ENCODE results near the gene ARHGEF19. TPM values are rescaled to one million over a fixed set of nuclear protein-coding genes. Genes with fewer than 3 reads are reported as not detected.
A peak's percentile ranks its signal among the peaks of the same experiment; 100 is the strongest.

The ARHGEF19 gene
- total RNA-seq, 1 experiment from 2014 or later = 21.6 TPM

DNA sequence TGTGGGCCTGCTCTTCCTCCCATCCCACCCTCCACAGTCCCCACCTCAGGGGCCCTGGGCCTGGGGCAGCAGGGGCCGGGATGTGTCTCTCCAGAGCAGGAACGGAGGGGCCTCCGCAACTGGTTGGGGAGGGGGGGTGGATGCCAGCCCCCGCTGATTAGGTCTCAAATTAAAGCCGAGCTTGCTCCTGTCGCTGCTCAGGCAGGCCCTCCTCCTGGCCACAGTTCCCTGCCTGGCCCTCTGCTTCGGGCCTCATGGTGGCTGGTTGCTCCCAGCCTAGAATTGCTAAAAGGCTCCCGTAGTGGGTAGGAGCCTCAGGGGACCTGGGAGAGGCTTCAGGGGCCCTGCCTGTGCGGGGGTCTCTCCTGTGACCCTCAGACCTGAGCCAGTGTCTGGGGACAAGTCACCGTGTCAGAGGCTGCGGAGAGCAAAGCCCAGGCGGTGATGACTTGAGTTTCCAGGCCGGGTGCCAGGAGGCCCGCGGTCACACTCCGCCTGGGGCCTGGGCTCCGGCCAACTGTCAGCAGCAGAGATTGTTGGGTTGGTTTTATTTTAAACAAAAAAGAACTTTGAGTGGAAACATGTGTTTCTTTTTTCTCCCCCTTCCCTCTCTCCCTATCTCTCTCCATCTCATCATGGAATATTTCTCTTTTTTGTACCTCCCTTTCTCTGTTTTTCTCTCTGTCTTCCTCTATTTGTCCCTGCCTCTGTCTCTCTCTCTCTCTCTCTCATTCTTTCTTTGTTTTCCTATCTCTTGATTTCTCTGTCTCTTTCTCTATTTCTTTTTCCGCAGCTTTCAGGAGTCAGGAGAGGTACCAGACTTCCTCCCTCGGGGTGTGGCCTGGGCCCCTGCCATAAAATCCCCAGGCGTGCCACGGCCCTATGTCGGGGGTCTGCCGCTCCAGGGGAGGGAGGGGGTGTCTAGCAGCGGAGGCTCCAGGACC, 36.6 kb downstream of the ARHGEF19 start:
- Histone ChIP-seq H3K9me3 (ENCODE audit: control insufficient read depth, insufficient read depth, low read depth, low read length) (no peaks in the 10 kb centered on the region), H3K36me3 (ENCODE audit: control insufficient read depth, insufficient read depth, low read length) (no peaks in the 10 kb centered on the region), H3K4me3 (ENCODE audit: low read depth in 2 of 2, low read length in 2 of 2) (no peak overlapping the region; a peak in 1 of 4 replicates), H3K27me3 (ENCODE audit: control insufficient read depth, insufficient read depth, low read length) (no peaks in the 10 kb centered on the region), H3K27ac (ENCODE audit: low read length) (peak overlapping the region; percentile 99), H3K4me1 (ENCODE audit: control insufficient read depth, insufficient read depth, low read length) (peaks cover 99% of the 10 kb centered on the region)
- in situ Hi-C loops (cut with HindIII; ENCODE audit: low pct_unique_long_range_greater_than_20kb, low sequenced_read_pairs) = no loop called here
- intact Hi-C loops (cut with micrococcal nuclease; ENCODE audit: unreplicated experiment) = no loop called here
- TF ChIP-seq POLR2AphosphoS5 (IDR thresholded peaks at IDR 0.05; ENCODE audit: low read depth, low read length) (peak; percentile 70), TCF7L2 (IDR thresholded peaks at IDR 0.05; ENCODE audit: low read depth, low read length) (peak; percentile 51; the same call in 1 of the 2 replicates), CTCF (IDR thresholded peaks at IDR 0.05) (no peak)
- DNase-seq (ENCODE audit: low read depth, low spot score) = no peak
- ATAC-seq = peak; percentile 66
- ChIA-PET POLR2A (interaction anchor here (0.6 to 1.0 kb wide), 3 partner anchors 15 to 453 kb away, joined by 3 to 7 read pairs (median 7); no protein-coding TSS in a partner anchor), CTCF (no interaction called here)
- no TSS peak for BruUV-seq (replicated peaks)

DNA sequence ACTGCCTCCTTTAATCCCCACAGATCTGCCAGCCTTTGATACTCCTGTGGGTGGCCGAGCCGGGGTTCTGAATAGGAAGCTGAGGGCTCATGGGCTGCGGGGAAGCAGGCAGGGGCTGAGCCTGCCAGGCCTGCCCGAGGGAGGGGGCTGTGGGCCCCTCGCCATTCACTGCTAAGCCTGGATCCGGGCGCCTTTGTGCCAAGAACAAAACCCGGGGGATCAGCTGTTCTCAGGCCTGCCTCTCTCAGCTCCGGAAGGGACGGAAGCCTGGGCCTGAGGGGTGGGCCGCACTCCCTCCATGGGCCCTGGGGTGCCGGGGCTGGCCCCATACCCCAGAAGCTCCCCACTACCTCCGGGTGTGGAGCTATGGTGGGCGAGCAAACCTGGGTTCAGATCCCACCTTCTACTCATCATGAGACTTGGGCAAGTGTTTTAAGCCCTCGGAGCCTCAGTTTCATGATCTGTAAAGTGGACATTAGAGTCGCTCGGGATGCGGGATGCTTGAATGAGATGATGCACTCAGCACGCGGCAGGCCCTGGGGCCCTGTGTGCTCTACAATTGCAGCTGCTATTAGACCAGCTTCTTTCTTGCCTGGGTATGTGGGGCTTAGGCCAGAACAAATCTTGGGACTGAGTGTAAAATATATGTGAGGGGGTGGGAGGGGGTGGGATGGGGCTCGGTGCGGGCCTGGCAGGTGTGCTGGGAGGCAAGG, 37.4 kb downstream of the ARHGEF19 start:
- Histone ChIP-seq H3K4me3 (ENCODE audit: low read depth in 2 of 2, low read length in 2 of 2) (no peak overlapping the region), H3K36me3 (ENCODE audit: control insufficient read depth, insufficient read depth, low read length) (no peaks in the 10 kb centered on the region), H3K27ac (ENCODE audit: low read length) (peak overlapping the region; percentile 99), H3K4me1 (ENCODE audit: control insufficient read depth, insufficient read depth, low read length) (peaks cover 93% of the 10 kb centered on the region), H3K9me3 (ENCODE audit: control insufficient read depth, insufficient read depth, low read depth, low read length) (no peaks in the 10 kb centered on the region), H3K27me3 (ENCODE audit: control insufficient read depth, insufficient read depth, low read length) (no peaks in the 10 kb centered on the region)
- intact Hi-C loops (cut with micrococcal nuclease; ENCODE audit: unreplicated experiment) = no loop called here
- ChIA-PET POLR2A (interaction anchor here (0.6 to 1.0 kb wide), 4 partner anchors 11 to 454 kb away, joined by 3 to 7 read pairs (median 5); no protein-coding TSS in a partner anchor), CTCF (no interaction called here)
- in situ Hi-C loops (cut with HindIII; ENCODE audit: low pct_unique_long_range_greater_than_20kb, low sequenced_read_pairs) = no loop called here
- DNase-seq (ENCODE audit: low read depth, low spot score) (no peak), ATAC-seq (peak; percentile 5; the same call in 1 of the 2 replicates)
- BruUV-seq (replicated peaks) = no TSS peak
- no peak for TF ChIP-seq SIN3A (IDR thresholded peaks at IDR 0.05; ENCODE audit: borderline replicate concordance, insufficient read depth, low read depth, low read length)
- TF ChIP-seq TCF7L2 (IDR thresholded peaks at IDR 0.05; ENCODE audit: low read depth, low read length) = no peak
- TF ChIP-seq POLR2AphosphoS5 (IDR thresholded peaks at IDR 0.05; ENCODE audit: low read depth, low read length) = no peak
- TF ChIP-seq REST (IDR thresholded peaks at IDR 0.05; ENCODE audit: insufficient read depth in 1 of 2, low read depth in 2 of 2, low read length in 1 of 2) = no peak
- no peak for TF ChIP-seq CTCF (IDR thresholded peaks at IDR 0.05)

All from Panc1 (cell line).